ENCODE results near the gene GNAO1. TPM values are rescaled to one million over a fixed set of nuclear protein-coding genes. Genes with fewer than 3 reads are reported as not detected.

The GNAO1 gene
- total RNA-seq, 1 donor from 2014 or later: 0.53 TPM

DNA sequence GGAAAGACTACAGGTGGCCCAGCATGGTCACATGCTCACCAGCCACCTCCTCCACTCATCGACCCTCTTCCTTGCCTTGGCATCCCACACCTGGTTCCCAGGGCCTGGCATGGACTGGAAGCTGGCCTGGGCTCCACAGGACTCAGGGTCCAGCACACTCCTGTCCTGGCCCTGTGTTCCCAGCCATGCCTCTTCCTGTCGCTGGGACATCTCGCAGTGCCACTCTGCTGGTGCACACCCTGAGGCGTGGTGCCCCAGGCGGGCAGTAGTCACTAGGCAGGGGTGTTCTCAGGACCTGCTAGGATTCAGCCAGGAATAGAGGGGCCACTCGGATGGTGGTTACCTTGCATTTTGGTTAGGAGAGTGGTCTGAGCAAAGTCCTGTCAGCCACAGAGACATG lies 134.7 kb downstream of the GNAO1 start:
- DNase-seq (ENCODE audit: low spot score in 2 of 2): no peak
- TF ChIP-seq, protein P1, sequence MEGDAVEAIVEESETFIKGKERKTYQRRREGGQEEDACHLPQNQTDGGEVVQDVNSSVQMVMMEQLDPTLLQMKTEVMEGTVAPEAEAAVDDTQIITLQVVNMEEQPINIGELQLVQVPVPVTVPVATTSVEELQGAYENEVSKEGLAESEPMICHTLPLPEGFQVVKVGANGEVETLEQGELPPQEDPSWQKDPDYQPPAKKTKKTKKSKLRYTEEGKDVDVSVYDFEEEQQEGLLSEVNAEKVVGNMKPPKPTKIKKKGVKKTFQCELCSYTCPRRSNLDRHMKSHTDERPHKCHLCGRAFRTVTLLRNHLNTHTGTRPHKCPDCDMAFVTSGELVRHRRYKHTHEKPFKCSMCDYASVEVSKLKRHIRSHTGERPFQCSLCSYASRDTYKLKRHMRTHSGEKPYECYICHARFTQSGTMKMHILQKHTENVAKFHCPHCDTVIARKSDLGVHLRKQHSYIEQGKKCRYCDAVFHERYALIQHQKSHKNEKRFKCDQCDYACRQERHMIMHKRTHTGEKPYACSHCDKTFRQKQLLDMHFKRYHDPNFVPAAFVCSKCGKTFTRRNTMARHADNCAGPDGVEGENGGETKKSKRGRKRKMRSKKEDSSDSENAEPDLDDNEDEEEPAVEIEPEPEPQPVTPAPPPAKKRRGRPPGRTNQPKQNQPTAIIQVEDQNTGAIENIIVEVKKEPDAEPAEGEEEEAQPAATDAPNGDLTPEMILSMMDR (IDR thresholded peaks at IDR 0.05): no peak
- intact Hi-C loops (cut with DNase I): no loop called here

DNA sequence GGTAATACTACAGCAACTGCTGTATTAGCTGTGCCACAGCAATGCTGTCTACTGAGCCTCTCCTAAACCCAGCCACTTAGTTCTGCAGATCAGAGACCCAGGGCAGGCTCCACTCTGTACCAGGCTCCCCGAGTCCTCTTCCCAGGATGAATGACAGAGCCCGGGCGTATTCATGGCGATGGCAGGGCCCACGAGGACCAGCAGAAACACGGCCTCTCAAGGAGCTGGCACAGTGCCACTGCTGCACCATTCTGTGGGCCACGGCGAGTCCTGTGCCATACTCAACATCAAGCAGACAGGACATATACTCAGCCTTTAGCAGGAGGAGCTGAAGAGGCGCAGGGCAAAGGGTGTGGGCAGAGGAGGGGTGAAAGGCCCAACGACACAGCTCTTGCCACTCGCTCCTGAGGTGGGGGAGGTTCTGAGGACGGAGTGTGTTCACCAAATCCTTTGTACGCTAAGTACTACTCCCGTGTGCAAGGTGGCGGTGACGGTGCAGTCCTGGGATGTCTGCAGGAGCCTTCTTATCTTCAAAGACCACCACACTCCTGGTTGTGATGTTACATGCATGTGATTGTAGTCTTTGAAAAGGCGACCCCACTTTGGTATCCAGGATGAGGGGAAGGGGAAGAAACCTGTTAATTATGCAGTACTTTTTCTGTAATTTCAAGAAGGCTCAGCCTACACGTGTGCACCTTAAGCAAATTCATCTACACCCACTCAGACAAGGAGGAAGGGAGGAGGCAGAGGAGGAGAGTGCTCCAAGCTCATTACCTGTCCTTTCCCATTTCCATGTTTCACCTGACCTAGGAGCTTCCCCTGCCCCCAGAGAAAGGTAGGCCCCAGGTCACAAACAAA lies 136.0 kb downstream of the GNAO1 start:
- no peaks in the 10 kb centered on the region for H3K9me3 ChIP-seq

More for the DNA sequence above, 134.7 kb downstream of the GNAO1 start:
- Histone ChIP-seq H3K4me1 (no peaks in the 10 kb centered on the region), H3K4me3 (no peak overlapping the region), H3K27ac (no peak overlapping the region), H3K9me3 (no peaks in the 10 kb centered on the region), H3K36me3 (no peaks in the 10 kb centered on the region), H3K27me3 (no peaks in the 10 kb centered on the region)

DNA sequence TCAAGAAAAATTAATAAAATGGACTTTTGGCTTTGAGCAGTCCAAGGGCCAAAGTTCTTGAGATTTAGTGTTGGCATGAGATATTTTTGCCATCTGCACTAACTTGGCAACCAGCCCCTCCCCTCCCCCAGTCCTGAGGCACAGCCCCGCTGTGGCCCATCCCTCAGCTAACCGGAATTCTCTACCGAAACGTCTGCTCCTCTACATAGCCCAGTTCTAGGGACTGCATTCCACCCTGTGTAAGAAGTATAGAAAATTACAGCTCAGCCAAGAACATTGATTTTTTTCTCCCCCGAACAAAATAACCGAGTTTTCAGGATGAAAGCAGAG lies 136.6 kb downstream of the GNAO1 start:
- TF ChIP-seq, protein P1 (IDR thresholded peaks at IDR 0.05): no peak
- intact Hi-C loops (cut with DNase I): no loop called here

More for the DNA sequence above, 136.0 kb downstream of the GNAO1 start:
- TF ChIP-seq, protein P1 (IDR thresholded peaks at IDR 0.05): no peak
- Histone ChIP-seq H3K4me1 (no peaks in the 10 kb centered on the region), H3K4me3 (no peak overlapping the region), H3K27me3 (no peaks in the 10 kb centered on the region), H3K27ac (no peak overlapping the region), H3K36me3 (no peaks in the 10 kb centered on the region)
- intact Hi-C loops (cut with DNase I): no loop called here
- no peak for DNase-seq (ENCODE audit: low spot score in 2 of 2)

DNA sequence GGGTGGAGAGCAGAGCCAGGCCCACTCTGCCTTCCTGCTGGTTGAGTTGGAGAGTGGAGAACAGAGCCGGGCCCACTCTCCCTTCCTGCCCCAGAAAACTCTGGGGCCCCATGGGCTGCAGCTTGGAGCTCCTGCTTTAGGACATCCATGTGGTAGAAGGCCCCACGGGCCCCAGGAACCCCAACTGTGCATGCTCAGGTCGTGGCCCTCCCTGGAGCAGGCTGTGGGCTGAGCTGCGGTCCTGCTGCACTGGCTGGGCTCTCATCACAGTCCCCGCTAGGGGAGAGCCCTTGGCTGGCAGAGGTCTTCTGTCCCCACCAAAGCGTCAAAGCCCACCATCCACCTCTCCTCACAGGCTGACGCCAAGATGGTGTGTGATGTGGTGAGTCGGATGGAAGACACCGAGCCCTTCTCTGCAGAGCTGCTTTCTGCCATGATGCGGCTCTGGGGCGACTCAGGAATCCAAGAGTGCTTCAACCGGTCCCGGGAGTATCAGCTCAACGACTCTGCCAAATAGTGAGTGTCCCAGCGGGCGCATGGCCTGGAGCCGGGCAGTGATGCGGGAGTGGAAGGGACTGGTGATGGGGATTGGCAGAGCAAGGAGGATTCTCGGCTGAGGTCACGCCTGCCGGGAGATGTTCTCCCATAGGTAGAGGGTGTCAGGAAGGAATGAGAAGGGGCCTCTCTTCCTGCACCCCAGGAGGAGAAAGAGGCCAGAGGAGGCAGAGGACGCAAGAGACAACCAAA lies 137.2 kb downstream of the GNAO1 start:
- TF ChIP-seq, protein P1 (IDR thresholded peaks at IDR 0.05): no peak
- H3K27ac ChIP-seq: no peak overlapping the region
- H3K36me3 ChIP-seq: no peaks in the 10 kb centered on the region
- no peaks in the 10 kb centered on the region for H3K9me3 ChIP-seq
- H3K4me3 ChIP-seq: no peak overlapping the region
- H3K27me3 ChIP-seq: no peaks in the 10 kb centered on the region
- intact Hi-C loops (cut with DNase I): no loop called here
- DNase-seq (ENCODE audit: low spot score in 2 of 2): no peak
- no peaks in the 10 kb centered on the region for H3K4me1 ChIP-seq

More for the DNA sequence above, 136.6 kb downstream of the GNAO1 start:
- no peaks in the 10 kb centered on the region for H3K4me1 ChIP-seq
- H3K27ac ChIP-seq: no peak overlapping the region
- no peaks in the 10 kb centered on the region for H3K9me3 ChIP-seq
- no peak for DNase-seq (ENCODE audit: low spot score in 2 of 2)
- H3K27me3 ChIP-seq: no peaks in the 10 kb centered on the region
- H3K4me3 ChIP-seq: no peak overlapping the region
- H3K36me3 ChIP-seq: no peaks in the 10 kb centered on the region

DNA sequence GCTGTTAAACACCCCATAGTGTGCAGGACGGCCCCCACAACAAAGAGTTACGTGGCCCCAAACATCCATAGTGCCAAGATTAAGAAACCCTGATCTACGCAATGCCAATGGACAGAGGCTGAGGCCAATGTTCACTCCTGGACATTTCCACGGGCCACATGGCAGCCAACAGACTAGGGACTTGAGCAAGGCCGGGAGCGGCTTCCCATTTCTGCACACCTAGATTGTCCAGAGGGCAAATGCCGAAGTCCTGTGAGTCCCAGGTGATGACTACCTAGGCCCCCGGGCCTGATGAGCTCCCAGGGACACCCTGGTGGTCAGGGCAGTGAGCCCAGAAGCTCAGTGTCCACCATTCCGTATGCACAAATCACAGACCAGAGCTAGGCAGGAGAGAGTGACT lies 138.6 kb downstream of the GNAO1 start:
- intact Hi-C loops (cut with DNase I): no loop called here
- no peaks in the 10 kb centered on the region for H3K9me3 ChIP-seq
- H3K27ac ChIP-seq: no peak overlapping the region
- H3K27me3 ChIP-seq: no peaks in the 10 kb centered on the region
- TF ChIP-seq, protein P1 (IDR thresholded peaks at IDR 0.05): no peak
- DNase-seq (ENCODE audit: low spot score in 2 of 2): no peak
- H3K4me3 ChIP-seq: no peak overlapping the region
- H3K4me1 ChIP-seq: no peaks in the 10 kb centered on the region
- H3K36me3 ChIP-seq: no peaks in the 10 kb centered on the region
